KMS-11 (cell line): Measurements from ENCODE around the gene WASHC3.

Experiments
- H2AFZ ChIP-seq: fragments of 200-600 bp; sonication (generic); 2 replicates; pipeline ENCODE4 v1.6.1; 2016; ENCODE audit warnings: antibody characterized with exemption, mixed run types, low read depth
- H3K27ac ChIP-seq: fragments of 200-600 bp; sonication (generic); 2 replicates; pipeline ENCODE4 v1.6.1; 2016; ENCODE audit warnings: mild to moderate bottlenecking, mixed run types
- H3K27me3 ChIP-seq: fragments of 200-600 bp; sonication (generic); 2 replicates; pipeline ENCODE4 v1.6.1; 2017; ENCODE audit warnings: mild to moderate bottlenecking, low read depth, mixed run types, moderate library complexity; ENCODE audit not compliant: insufficient read depth
- H3K36me3 ChIP-seq: fragments of 200-600 bp; sonication (generic); 2 replicates; pipeline ENCODE4 v1.6.1; 2017; ENCODE audit warnings: mild to moderate bottlenecking, mixed run types; ENCODE audit not compliant: insufficient read depth
- H3K4me1 ChIP-seq: fragments of 200-600 bp; sonication (generic); 2 replicates; pipeline ENCODE4 v1.6.1; 2016; ENCODE audit warnings: mild to moderate bottlenecking, low read depth, mixed run types; ENCODE audit not compliant: poor library complexity, severe bottlenecking
- H3K4me2 ChIP-seq: fragments of 200-600 bp; sonication (generic); 2 replicates; pipeline ENCODE4 v1.7.0; 2016; ENCODE audit warnings: mild to moderate bottlenecking, mixed run types
- H3K4me3 ChIP-seq: fragments of 200-600 bp; sonication (generic); IDR thresholded peaks from 2 replicates; pipeline ENCODE4 v1.6.1; 2017; ENCODE audit warnings: low read depth, low read length, mixed read lengths; ENCODE audit not compliant: insufficient read depth
- H3K79me2 ChIP-seq: fragments of 200-600 bp; sonication (generic); 2 replicates; pipeline ENCODE4 v1.6.1; 2016; ENCODE audit warnings: low read depth, mixed run types; ENCODE audit not compliant: insufficient read depth
- H3K9ac ChIP-seq: fragments of 200-600 bp; sonication (generic); 2 replicates; pipeline ENCODE4 v1.6.1; 2016; ENCODE audit warnings: mild to moderate bottlenecking, mixed run types
- H4K20me1 ChIP-seq: fragments of 200-600 bp; sonication (generic); 2 replicates; pipeline ENCODE4 v1.6.1; 2016; ENCODE audit warnings: mild to moderate bottlenecking, mixed run types; ENCODE audit not compliant: insufficient read depth
- CTCF ChIP-seq: fragments of 200-600 bp; sonication (generic); conservative IDR thresholded peaks from 2 replicates; pipeline ENCODE4 v1.6.1; 2017; ENCODE audit warnings: low read depth, mild to moderate bottlenecking, antibody characterized with exemption, low read length, moderate library complexity, mixed read lengths

WASHC3 gene

DNA sequence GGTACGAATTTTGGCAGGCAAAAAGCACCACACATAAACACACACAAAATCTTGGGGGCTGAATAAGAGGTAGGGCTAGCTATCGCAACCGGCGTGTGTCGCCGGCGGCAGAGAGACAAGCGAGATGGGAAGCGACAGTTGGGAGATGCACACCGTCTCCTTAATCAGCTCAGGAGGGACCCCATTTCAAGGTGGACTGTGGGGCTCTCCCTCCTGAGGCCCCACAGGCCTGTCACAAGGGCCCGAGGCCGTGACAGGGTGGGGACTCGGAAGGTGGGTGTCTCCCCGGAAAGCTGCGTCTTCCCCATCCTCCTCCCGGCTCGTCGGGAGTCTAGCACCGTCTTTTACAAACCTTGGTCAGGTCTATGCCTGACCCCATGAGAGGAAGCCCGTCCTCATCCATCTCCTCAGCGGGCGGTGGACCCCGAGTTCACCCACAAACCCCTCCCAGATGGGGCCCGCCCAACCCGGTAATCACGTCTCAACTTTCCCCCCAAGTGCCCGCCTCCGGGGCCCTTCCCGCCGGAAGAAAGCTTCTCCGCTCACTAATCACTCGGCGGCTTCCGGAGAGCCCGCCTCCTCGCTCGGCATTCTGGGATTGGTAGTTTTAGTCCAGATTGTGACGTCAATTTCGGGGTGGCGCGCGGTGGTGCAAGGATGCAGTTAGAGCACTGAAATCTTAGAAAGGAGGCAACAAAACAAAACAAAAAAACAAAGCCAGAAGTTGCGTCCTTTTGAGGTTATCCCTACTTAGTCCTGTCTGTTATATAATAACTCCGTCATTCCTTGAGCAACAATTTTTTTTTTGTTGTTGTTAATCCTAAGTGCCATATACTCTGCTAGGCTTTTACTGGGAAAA is at the start of gene WASHC3:
Gene WASHC3 (minus strand): TSS at position 432 of the 859 bp plus-strand sequence. CDS start 29 bp downstream, at position 403.
- Histone ChIP-seq H4K20me1 (no peaks in the 10 kb centered on the region), H3K4me1 (peaks cover 8% of the 10 kb centered on the region), H3K9ac (peak within 1 kb of the TSS; percentile 72), H3K27ac (peak within 1 kb of the TSS; percentile 71), H2AFZ (peak within 1 kb of the TSS; percentile 93), H3K4me2 (peak within 1 kb of the TSS; percentile 82), H3K36me3 (no peaks in the 10 kb centered on the region), H3K4me3 (no peak within 1 kb of the TSS), H3K27me3 (no peaks in the 10 kb centered on the region), H3K79me2 (no peaks in the 10 kb centered on the region)
- no peak for TF ChIP-seq CTCF

DNA sequence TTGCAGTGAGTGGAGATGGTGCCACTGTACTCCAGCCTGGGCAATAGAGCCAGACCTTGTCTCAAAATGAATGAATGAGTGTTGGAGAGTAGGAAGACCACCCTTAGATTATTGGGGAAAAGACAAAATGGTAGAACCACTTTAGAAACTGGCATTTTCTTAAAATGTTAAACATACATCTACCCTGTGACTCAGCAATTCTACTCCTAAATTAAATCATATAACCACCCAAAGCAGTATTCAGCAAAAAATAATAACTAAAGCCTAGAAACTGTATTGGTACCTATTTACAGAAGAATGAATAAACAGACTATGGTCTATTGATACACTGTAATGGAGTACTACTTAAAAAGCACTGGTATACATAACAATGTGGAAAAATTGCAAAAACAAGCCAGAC is 49.0 kb upstream of the WASHC3 start:
- Histone ChIP-seq H3K79me2 (no peaks in the 10 kb centered on the region), H4K20me1 (no peaks in the 10 kb centered on the region), H3K4me2 (no peak overlapping the region), H3K27me3 (no peaks in the 10 kb centered on the region), H2AFZ (no peak overlapping the region), H3K4me1 (no peaks in the 10 kb centered on the region), H3K4me3 (no peak overlapping the region), H3K27ac (no peak overlapping the region), H3K36me3 (no peaks in the 10 kb centered on the region; the same call in 1 of the 2 replicates), H3K9ac (no peak overlapping the region)
- no peak for TF ChIP-seq CTCF

GRCh38 chr12:102107970-102108369 is 46.2 kb upstream of the WASHC3 start:
- Histone ChIP-seq H4K20me1 (no peaks in the 10 kb centered on the region), H3K27me3 (no peaks in the 10 kb centered on the region), H3K79me2 (no peaks in the 10 kb centered on the region), H3K36me3 (no peaks in the 10 kb centered on the region; the same call in 1 of the 2 replicates), H3K4me1 (no peaks in the 10 kb centered on the region), H3K9ac (no peak overlapping the region), H3K27ac (no peak overlapping the region), H3K4me3 (no peak overlapping the region), H3K4me2 (no peak overlapping the region), H2AFZ (no peak overlapping the region)
- TF ChIP-seq CTCF = no peak

- Histone ChIP-seq H2AFZ (no peak overlapping the region), H3K27me3 (no peaks in the 10 kb centered on the region), H3K79me2 (no peaks in the 10 kb centered on the region), H3K4me2 (no peak overlapping the region), H3K36me3 (no peaks in the 10 kb centered on the region; the same call in 1 of the 2 replicates), H3K27ac (no peak overlapping the region), H3K4me1 (no peaks in the 10 kb centered on the region), H3K9ac (no peak overlapping the region), H4K20me1 (no peaks in the 10 kb centered on the region), H3K4me3 (no peak overlapping the region)
- TF ChIP-seq CTCF = no peak
These were observed 45.1 kb upstream of the WASHC3 start for GRCh38 chr12:102106905-102107304.
